ENCODE results near the gene THBS1.
A peak's percentile ranks its signal among the peaks of the same experiment; 100 is the strongest.

THBS1 gene

DNA sequence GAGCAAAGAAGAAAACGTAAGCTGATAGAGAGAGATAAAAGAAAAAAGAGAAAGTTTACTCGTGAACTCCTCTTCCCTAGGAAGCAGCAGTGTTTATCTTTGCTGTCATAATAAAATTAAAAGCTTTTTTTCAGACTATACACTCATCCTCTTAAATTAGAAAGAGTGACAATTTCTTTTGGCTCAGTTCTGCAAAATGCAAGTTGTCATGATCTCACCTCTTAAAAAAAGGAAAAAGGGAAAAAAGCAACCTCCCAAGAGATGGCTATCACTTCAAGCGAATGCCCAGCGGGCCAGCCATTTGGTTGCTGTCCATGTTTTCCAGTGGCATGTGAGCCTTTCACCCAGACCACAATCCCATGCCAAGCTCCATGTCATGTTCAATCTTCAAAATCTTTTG lies 7.0 kb upstream of the THBS1 start:
- DNase-seq (ENCODE audit: low read depth, low spot score), result no peak

DNA sequence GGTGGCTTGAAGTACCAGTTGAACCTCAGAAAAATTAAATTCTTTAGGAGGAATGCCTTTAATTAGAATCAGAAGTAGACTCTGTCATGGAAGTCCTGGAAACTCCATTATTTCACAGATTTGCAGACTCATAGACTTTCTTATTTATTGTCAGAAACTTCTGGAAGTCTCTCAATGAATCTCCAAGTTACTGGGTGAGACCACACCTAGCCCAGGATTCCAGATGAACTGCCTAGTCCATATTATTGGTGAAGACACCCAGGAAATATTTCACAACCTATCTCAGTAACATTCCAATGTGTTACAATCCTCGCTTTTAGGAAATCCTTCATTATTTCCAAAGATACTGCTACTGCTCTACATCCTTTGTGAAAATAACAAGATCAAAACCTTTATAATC lies 6.5 kb upstream of the THBS1 start:
- no peak for DNase-seq (ENCODE audit: low read depth, low spot score)

DNA sequence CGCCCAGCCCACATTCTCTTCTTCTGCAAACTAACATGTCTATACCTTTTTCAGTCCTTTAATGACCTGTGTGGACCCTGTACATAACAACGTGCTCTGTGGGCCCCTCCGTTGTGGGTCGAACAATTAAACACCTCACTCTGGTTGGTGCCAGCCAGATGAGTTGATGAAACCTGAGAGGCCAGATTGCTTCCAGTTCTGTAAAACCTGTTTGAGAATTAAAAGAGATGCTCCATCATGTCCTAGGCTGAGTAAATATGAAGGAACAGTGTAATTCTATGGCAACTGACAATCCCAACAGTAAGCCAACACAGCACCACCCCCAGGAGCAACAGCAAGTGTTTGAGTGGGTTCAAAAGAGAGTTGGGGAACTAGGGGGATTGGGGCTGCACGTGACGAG lies 5.7 kb upstream of the THBS1 start:
- no peak for DNase-seq (ENCODE audit: low read depth, low spot score)

DNA sequence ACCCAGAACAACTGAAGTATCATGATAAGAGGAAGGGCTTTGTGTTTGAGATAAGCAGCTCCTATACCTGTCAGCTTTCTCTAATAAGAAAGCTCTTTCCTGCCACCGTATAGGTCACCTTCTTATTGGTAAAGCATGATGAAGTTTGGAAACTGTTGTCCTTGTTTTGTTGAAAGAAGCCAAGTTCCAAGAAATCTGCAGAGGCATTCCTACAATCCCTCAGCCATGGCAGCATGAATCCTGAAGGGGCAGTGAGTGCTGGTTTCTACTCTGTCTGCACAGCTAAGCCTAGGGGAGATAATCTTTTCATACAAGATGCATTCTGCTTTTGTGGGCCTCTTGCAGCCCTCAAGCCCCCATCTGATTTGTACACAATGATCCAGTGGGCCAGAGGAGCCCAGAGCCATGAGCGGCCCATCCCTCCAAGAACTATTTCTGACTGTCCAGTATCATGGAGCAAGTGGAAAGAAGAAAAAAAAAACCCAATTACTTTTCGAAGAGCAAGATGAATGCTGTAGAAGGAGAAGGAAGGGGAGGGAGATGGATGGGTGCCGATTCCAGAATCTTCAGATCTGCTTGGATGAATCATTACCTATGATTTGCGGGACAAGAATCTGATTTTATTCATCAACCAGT lies 1.9 kb upstream of the THBS1 start:
- DNase-seq (ENCODE audit: low read depth, low spot score), result no peak

DNA sequence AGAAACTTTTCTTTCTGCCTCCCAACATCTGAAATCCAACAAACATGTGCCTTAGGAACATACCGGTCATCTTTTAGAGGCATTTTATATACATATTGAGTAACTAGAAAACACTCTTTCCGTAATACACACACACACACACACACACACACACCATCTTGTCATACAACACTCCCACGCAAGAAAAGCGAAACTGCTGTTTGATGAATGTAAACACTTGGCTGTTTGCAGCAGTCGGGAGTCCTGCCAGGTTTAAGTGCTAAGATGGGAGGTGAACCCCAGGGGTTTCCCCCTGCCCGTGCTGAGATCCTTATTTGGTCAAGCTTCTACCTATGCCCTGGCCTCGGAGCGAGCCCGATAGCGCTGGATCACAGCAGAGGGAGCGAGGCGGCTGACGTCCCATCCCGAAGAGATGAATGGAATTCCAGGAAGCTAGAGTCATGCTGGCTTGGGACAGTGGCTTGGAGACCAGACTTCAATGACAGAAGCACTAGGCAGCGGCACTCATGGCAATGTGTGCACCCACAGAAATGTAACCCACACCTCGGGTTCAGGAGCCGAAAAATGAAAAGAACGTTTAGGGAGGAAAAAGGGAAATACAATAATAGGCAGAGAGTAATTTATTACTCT lies 1.3 kb upstream of the THBS1 start:
- DNase-seq (ENCODE audit: low read depth, low spot score), result no peak

DNA sequence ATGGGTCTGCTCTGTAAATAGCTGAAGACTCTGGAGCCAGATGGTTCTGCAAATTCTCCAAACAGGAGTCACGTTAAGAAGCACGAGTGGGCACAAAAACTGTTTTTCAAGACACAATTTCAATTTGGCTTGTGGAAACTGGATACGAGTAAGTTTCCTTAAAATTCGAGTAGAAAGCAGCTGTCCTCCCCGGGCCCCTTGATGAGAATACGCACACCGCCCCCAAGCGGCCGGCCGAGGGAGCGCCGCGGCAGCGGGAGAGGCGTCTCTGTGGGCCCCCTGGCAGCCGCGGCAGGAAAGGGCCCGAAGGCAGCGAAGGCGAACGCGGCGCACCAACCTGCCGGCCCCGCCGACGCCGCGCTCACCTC lies 778 bp upstream of the THBS1 start:
- peak; percentile 75 for DNase-seq (ENCODE audit: low read depth, low spot score)

DNA sequence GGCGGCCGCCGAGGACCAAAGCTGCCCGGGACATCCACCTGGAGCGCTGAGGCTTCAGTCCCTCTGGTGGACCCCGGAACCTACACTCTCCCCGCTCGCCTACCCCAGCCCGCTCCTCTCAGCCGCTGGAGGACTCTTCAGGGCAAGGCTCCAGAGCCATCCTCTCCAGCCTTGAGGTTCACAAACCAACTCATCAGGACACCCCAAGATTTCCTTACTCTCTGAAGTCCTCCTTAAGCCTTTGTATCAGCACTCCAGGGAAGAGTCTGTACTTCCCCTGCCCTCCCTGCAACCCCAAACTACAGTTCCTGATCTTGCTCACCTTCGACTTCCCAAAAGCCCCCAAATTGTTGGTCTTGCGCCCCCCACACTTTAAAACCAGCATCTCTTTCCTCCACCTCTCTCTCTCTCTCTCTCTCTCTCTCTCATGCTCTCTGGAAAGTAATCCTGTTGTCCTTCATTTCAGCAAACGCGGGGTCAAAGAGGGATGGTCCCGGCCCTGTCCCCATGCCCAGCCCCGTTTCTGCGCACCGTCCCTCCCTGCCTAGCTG lies 438 bp downstream of the THBS1 start:
- no peak for DNase-seq (ENCODE audit: low read depth, low spot score)

DNA sequence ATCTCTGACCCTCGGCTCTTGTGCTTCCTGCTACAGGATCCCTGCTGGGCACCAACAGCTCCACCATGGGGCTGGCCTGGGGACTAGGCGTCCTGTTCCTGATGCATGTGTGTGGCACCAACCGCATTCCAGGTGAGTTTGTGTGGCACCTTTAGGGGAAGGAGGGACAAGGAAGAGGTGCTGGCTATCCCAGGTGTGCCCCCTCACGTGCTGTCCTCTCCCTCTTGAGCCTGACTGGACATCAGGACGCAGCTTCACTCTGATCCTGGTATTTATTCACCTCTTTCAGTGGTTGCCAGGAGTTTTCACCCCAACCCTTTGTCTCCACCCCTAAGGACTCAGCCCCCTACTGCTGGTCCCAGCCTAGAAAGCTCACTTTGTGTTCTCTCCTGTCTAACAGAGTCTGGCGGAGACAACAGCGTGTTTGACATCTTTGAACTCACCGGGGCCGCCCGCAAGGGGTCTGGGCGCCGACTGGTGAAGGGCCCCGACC lies 960 bp downstream of the THBS1 start:
- DNase-seq (ENCODE audit: low read depth, low spot score), result no peak

DNA sequence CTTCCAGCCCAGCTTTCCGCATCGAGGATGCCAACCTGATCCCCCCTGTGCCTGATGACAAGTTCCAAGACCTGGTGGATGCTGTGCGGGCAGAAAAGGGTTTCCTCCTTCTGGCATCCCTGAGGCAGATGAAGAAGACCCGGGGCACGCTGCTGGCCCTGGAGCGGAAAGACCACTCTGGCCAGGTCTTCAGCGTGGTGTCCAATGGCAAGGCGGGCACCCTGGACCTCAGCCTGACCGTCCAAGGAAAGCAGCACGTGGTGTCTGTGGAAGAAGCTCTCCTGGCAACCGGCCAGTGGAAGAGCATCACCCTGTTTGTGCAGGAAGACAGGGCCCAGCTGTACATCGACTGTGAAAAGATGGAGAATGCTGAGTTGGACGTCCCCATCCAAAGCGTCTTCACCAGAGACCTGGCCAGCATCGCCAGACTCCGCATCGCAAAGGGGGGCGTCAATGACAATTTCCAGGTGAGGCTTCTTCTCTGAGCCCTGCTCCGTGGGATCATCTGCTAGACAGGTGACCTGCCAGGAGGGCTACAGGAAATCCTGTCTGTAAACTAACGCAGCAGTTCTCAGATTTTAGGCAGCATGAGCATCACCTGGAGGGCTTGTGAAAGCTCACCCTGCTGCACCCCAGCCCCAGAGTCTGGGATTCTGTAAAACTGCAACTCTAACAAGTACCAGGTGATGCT lies 1.6 kb downstream of the THBS1 start:
- no peak for DNase-seq (ENCODE audit: low read depth, low spot score)

DNA sequence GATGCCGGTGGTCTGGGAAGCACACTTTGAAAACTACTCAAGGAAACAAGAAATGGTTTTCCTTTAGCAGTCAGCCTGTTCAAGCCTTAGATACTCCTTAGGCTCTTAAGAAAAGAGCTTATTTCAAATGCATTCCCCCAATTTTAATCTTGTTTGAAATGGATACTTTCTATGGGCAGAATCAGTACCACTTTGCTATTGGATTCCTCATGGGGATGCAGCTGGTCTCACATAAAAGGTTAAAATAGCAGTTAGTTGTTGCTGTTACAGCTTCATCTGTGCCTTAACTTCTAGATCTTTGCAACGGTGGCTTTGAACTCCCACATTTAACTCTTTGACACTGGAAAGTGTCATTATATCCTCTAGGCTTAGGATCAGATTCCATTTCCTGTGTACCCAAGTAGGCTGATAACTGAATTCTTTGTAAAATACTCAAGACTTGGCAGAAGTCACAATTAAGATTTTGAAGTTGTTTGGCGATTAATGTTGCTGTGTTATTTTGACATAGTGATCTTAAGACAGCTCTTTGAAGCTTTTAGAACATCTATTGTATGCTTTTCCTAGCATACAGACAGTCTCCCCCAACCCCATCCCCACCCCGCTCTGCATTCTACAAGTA lies 2.2 kb downstream of the THBS1 start:
- DNase-seq (ENCODE audit: low read depth, low spot score), result no peak

DNA sequence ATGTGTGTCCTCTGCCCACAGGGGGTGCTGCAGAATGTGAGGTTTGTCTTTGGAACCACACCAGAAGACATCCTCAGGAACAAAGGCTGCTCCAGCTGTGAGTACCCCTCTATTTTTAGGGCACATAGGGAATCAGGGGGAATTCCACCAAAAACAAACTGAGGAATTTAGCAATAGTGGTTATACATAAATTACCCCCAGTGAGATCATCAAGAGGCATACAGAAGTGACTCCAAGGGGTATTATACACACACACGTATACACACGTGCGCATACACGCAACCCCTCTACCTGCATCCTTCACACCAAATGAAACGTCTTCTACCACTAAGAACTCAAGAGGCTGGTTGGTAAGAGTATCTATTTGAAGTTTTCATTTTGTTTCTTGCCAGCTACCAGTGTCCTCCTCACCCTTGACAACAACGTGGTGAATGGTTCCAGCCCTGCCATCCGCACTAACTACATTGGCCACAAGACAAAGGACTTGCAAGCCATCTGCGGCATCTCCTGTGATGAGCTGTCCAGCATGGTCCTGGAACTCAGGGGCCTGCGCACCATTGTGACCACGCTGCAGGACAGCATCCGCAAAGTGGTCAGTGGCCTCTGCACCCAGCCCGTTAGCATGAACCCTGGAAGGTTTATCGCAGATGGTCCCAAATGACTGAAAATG lies 2.9 kb downstream of the THBS1 start:
- no peak for DNase-seq (ENCODE audit: low read depth, low spot score)

DNA sequence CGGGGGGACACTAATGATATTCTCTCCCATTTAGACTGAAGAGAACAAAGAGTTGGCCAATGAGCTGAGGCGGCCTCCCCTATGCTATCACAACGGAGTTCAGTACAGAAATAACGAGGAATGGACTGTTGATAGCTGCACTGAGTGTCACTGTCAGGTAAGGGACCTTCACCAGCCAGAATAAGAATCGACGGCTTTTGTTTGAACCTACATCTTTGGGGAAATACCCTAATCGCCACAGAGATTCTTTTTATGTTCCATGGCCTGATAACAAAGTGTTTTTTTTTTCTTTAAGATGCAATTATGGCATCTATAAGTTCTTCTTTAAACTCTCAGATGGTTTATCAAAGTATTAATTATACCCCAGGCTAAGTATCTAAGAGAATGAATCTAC lies 3.4 kb downstream of the THBS1 start:
- DNase-seq (ENCODE audit: low read depth, low spot score), result no peak

DNA sequence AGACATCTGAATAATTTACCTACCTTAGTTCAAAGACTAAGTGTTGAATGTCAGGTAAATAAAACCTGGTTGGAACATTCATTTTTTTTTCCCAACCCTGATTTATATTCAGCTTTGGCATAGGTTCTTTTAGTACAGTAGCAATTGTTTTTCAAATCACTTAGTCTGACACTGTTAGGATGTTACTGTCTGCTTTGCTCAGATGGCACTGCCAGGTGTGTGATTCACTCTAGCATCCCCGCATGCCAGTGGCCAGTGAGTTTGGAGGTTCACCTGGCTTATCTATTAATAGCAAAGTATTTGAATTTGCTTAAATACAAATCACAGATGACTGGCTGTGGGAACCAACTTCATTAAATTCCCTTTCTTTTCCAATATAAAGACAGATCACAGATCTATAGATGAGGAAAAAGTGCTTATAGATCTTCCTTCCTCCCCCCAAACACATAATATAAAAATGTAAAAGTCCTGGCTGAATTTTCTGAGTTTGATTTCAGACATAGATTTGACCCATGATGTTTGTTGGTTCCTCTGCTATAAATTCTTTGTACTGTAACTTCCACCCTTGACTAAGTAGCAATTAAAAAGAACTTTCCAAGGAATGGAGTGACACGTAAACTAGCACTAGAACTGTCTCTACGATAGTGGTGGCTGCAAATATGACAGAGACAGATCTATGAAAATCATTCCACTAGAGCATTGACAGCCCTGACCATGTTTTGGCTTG lies 3.9 kb downstream of the THBS1 start:
- DNase-seq (ENCODE audit: low read depth, low spot score), result no peak

DNA sequence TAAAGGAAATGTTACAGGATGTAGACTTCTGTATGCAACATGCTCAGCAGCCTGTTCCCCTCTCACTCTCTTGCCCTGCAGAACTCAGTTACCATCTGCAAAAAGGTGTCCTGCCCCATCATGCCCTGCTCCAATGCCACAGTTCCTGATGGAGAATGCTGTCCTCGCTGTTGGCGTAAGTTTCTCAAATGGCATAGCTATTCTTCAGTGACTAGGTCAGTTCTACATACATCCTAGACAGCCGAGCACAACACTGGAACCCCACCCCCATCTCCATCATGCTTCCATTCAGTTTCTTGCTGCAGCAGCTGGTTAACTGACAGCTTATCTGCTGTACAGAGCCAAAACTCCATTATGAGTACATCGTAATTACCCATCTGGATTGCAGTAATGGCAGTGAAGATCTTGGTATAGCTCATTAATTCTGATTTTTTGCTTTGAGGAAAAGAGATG lies 4.5 kb downstream of the THBS1 start:
- DNase-seq (ENCODE audit: low read depth, low spot score), result no peak

DNA sequence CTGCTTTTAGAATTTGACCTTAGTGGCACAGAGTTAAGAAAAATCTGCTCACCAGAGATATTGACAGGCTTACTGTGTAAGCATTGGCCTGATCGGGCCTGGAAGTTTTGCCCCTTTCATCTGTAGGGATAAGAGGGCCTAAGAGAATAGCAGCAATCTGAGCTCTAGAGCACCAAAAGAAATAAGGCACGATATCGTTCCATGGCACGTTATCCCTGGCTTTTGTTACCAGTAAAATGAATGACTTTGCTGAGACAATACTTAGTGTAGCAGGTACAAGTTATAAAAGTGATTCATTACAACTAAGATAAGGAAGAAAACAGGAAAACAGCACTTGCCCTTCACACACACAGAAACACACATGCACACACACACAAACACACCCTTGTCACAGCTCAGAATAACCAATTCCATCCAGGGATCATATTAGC lies 5.0 kb downstream of the THBS1 start:
- no peak for DNase-seq (ENCODE audit: low read depth, low spot score)

DNA sequence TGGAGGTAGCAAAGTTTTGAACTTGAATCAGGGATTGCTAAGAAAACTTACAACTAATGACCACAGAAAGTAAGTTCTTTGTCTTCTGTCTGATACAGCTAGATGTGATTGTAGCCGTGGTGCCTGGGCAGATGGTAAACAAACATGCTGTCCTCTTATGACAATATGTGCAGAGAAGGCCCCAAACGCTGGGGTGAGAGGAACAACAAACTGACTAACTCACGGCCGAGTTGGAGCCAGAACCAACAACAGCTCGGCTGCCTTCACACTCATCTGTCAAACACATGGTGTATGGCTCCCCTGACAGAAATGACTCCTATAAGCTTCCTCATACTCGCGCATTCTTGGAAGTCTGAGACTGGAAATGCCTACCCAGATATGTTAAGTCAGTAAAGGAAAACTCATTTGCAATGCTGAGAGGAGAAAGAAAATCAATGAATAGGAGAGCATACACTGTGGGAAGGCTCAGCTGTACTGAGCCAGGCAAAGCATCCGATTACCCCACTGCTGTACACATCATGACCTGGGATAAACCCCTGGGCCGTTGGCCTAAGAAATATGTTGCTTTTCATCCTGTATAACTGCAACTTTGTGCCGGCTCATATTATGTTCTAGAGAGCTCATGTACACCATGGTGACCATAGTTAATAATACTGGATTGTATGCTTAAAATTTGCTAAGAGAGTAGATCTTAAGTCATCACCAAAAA lies 5.7 kb downstream of the THBS1 start:
- DNase-seq (ENCODE audit: low read depth, low spot score), result peak; percentile 88

DNA sequence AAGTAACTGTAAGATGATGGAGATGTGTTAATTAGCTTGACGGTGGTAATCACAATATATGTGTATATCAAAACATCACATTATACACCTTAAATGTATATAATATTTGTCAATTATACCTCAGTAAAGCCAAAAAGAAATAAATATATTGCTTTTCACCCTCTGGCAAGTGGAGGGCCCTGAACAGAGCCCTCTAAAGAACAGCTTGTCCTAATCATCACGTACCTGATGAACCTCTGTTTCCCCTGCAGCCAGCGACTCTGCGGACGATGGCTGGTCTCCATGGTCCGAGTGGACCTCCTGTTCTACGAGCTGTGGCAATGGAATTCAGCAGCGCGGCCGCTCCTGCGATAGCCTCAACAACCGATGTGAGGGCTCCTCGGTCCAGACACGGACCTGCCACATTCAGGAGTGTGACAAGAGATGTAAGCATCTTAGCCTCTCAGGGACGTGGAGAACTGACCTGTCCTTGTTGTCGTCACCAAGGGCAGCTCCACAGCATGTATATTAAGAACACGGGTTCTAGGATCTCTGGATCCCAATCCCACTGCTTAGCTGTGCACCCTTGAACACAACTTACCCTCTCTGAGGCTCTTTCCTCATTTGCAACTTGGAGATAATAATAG lies 6.3 kb downstream of the THBS1 start:
- DNase-seq (ENCODE audit: low read depth, low spot score), result no peak

DNA sequence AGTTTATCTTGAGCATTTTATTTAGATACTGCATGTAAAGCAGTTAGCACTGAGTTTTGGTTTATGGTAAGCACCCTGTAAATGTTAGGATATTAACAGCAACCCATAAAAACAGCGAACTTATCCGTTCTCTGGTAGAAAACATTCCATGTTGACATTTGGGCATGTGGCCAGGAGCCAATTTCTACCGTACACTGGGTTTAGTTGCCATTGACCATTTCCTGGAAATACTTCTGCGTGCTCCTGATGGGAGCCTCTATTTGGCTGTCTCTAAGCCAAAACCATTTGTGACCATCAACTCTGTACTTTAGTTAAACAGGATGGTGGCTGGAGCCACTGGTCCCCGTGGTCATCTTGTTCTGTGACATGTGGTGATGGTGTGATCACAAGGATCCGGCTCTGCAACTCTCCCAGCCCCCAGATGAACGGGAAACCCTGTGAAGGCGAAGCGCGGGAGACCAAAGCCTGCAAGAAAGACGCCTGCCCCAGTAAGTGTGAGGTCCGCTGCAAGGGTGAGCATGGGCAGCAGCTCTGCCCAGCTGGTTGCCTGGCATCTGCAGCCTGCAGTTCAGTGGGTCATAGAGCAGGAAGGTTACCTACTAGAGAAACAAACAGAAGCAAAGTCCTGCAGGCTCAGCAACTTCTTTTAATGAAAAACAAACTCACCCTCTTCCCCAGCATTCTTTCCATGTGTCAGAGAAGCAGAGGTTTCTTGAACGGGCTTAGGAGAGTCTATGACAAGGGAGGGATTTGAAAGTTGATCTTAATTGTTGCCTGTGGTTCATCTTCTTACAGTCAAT lies 7.1 kb downstream of the THBS1 start:
- DNase-seq (ENCODE audit: low read depth, low spot score), result no peak

DNA sequence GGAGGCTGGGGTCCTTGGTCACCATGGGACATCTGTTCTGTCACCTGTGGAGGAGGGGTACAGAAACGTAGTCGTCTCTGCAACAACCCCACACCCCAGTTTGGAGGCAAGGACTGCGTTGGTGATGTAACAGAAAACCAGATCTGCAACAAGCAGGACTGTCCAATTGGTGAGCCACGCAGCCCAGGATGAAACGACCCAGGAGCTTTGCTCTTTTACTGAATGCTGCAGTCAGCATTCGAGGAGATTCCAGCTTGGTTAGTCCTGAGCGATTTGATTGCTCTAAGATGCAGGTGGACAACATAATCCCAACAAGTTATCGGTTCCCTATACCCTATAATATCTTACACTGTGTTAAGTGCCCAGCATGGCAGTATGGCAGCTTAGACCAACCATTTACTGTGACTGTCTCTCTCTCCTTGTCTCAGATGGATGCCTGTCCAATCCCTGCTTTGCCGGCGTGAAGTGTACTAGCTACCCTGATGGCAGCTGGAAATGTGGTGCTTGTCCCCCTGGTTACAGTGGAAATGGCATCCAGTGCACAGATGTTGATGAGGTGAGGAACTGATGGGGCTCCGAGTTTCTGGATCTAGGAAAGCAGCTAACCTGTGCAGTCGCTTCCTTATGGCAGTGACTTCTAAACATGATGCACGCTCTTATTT lies 7.8 kb downstream of the THBS1 start:
- no peak for DNase-seq (ENCODE audit: low read depth, low spot score)

Data from brain pericyte (primary cell).